Natural killer cell (primary cell): ENCODE data around the gene TRPC6. TPM values are rescaled to one million over a fixed set of nuclear protein-coding genes. Genes with fewer than 3 reads are reported as not detected.

Source experiments
- ATAC-seq, 3 donors: fragments of 150-1000 bp in 2 of 3; fragments of 200-7000 bp in 1 of 3; cut with Tn5 transposase; 1 replicate in 1 of 3; 2 replicates in 2 of 3; pipeline ENCODE4 v1.10.0; 2021; ENCODE audit warnings: mild to moderate bottlenecking in 2 of 3, moderate library complexity in 2 of 3
- DNase-seq, 2 donors: peaks; one replicate each; pipeline versions ENCODE4 v3.0.0 to v3.0.0-alpha.2; 2013 to 2021; ENCODE audit warnings: mixed read lengths in 1 of 2
- H3K27ac ChIP-seq: one replicate; pipeline ENCODE4 v1.5.1; 2013; ENCODE audit warnings: mild to moderate bottlenecking, low read length
- H3K27me3 ChIP-seq: one replicate; pipeline ENCODE4 v1.6.1; 2013; ENCODE audit warnings: low read length; ENCODE audit not compliant: control insufficient read depth, insufficient read depth
- H3K36me3 ChIP-seq: one replicate; pipeline ENCODE4 v1.6.1; 2013; ENCODE audit warnings: low read length; ENCODE audit not compliant: control insufficient read depth, insufficient read depth
- H3K4me1 ChIP-seq: one replicate; pipeline ENCODE4 v1.6.1; 2013; ENCODE audit warnings: low read length; ENCODE audit not compliant: control insufficient read depth, insufficient read depth
- H3K4me3 ChIP-seq: one replicate; pipeline ENCODE4 v1.5.1; 2013; ENCODE audit warnings: low read length
- H3K9me3 ChIP-seq: one replicate; pipeline ENCODE4 v1.6.1; 2013; ENCODE audit warnings: low read length; ENCODE audit not compliant: control insufficient read depth, insufficient read depth
- H3K27ac Mint-ChIP-seq, 2 donors: one replicate each; pipeline ENCODE4 v1.8.0; 2022; ENCODE audit warnings: mild to moderate bottlenecking in 2 of 2, mixed read lengths in 2 of 2, moderate library complexity in 1 of 2
- H3K27me3 Mint-ChIP-seq, 2 donors: one replicate each; pipeline ENCODE4 v1.8.0; 2022; ENCODE audit warnings: low read depth in 2 of 2, mixed read lengths in 2 of 2
- H3K36me3 Mint-ChIP-seq: one replicate; pipeline ENCODE4 v1.8.0; 2022; ENCODE audit warnings: mixed read lengths
- H3K4me1 Mint-ChIP-seq, 2 donors: one replicate each; pipeline ENCODE4 v1.8.0; 2022; ENCODE audit warnings: mixed read lengths in 2 of 2
- H3K4me3 Mint-ChIP-seq: one replicate; pipeline ENCODE4 v1.8.0; 2022; ENCODE audit warnings: mild to moderate bottlenecking, moderate library complexity, mixed read lengths
- H3K9me3 Mint-ChIP-seq, 2 donors: one replicate each; pipeline ENCODE4 v1.8.0; 2022; ENCODE audit warnings: mixed read lengths in 2 of 2
- CTCF ChIP-seq: fragments of 200-600 bp; IDR thresholded peaks from one replicate; pipeline ENCODE4 v1.8.0; 2022; ENCODE audit warnings: antibody characterized with exemption
- WGBS: methylation state at CpG from one replicate; pipeline ENCODE4 v1.1.7; 2013; ENCODE audit warnings: missing lambda C conversion rate; ENCODE audit not compliant: insufficient coverage; 5-methylcytosine and 5-hydroxymethylcytosine counted together
- intact Hi-C: fragments of 100-400 bp; cut with micrococcal nuclease; formaldehyde crosslinking; loops from one replicate; pipeline ENCODE4 v1.14.2; 2022
- total RNA-seq, 4 donors: library from RNA; stranded (reverse); fragments of 120-200 nt in 1 of 4; gene quantifications; one replicate each; pipeline versions ENCODE4 v1.2.3 to v1.2.4, GENCODE V29; 2013 to 2022

TRPC6 gene
- total RNA-seq, 3 donors from 2014 or later (not counting 1 experiment from before 2014, with no cell fraction given) = 0.09 to 0.15 TPM; not detected in 1

- 86% methylated on average over 5 of the region's 5 CpGs for WGBS
- Mint-ChIP-seq H3K4me1 (no peaks in the 10 kb centered on the region), H3K27ac (no peak overlapping the region), H3K27me3 (no peaks in the 10 kb centered on the region), H3K9me3 (peaks cover 4 to 5% of the 10 kb centered on the region in 2 donors), H3K36me3 (no peaks in the 10 kb centered on the region), H3K4me3 (no peak overlapping the region)
- intact Hi-C loops = no loop called here
- TF ChIP-seq CTCF = no peak
- DNase-seq = no peak
- Histone ChIP-seq H3K27me3 (no peaks in the 10 kb centered on the region), H3K9me3 (no peaks in the 10 kb centered on the region), H3K4me1 (no peaks in the 10 kb centered on the region), H3K27ac (no peak overlapping the region), H3K36me3 (no peaks in the 10 kb centered on the region), H3K4me3 (no peak overlapping the region)
- no peak for ATAC-seq
Observed at GRCh38 chr11:101448881-101449442, 134.8 kb downstream of the TRPC6 start.

DNA sequence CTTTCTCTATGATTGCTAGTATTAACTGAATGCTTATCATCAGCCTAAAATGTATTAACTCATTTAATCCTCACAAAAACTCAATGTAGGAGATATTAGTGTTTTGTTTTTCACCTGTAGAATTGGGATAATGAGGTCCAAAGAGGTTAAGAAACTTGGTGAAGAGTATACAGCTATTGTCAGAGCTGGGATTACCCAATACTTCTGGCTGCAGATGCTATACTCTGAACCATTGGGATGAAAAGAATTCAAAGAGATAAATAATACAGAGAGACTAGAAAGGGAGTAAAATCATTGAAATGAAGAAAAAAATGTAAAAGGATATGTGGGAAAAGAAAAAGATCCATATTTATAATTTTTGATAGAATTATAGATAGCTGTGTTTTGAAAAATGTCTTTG, 137.1 kb downstream of the TRPC6 start:
- H3K9me3 ChIP-seq = no peaks in the 10 kb centered on the region
- Mint-ChIP-seq H3K4me1 (no peaks in the 10 kb centered on the region), H3K27ac (no peak overlapping the region), H3K4me3 (no peak overlapping the region), H3K27me3 (no peaks in the 10 kb centered on the region), H3K9me3 (peaks cover 3 to 4% of the 10 kb centered on the region in 2 donors), H3K36me3 (no peaks in the 10 kb centered on the region)
- no peak for DNase-seq
- ATAC-seq = no peak
- no peak overlapping the region for H3K4me3 ChIP-seq
- no peaks in the 10 kb centered on the region for H3K4me1 ChIP-seq
- no peak for TF ChIP-seq CTCF
- H3K27me3 ChIP-seq = no peaks in the 10 kb centered on the region
- no peaks in the 10 kb centered on the region for H3K36me3 ChIP-seq
- intact Hi-C loops = no loop called here
- no peak overlapping the region for H3K27ac ChIP-seq

GRCh38 chr11:101446238-101446637, 137.6 kb downstream of the TRPC6 start:
- H3K36me3 ChIP-seq = no peaks in the 10 kb centered on the region
- TF ChIP-seq CTCF = no peak
- H3K27ac ChIP-seq = no peak overlapping the region
- no peaks in the 10 kb centered on the region for H3K27me3 ChIP-seq
- no peak for ATAC-seq
- no peaks in the 10 kb centered on the region for H3K4me1 ChIP-seq
- Mint-ChIP-seq H3K4me1 (no peaks in the 10 kb centered on the region), H3K27ac (no peak overlapping the region), H3K4me3 (no peak overlapping the region), H3K36me3 (no peaks in the 10 kb centered on the region), H3K27me3 (no peaks in the 10 kb centered on the region), H3K9me3 (peaks cover 3 to 4% of the 10 kb centered on the region in 2 donors)
- DNase-seq = no peak
- no peak overlapping the region for H3K4me3 ChIP-seq
- intact Hi-C loops = no loop called here
- no peaks in the 10 kb centered on the region for H3K9me3 ChIP-seq
- WGBS = 100% methylated on average over 1 of the region's 1 CpG

DNA sequence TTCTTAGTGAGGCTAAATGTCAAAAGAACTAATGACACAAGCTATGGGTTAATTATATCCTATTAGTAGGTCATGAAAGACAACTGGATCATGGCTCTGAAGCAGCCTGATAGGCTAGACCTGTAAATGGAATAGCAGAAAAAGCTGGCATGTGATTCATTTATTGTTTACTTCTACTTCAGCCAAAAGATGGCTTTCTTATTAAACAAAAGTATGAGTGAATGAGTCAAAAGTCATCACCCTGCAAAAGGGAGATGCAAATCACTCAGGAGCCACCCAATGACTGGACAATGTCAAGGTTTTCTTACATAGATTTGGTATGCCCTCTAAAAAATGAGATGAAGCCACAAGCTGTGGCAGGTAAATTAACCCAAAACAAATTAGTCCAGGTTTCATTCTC, 138.0 kb downstream of the TRPC6 start:
- H3K4me3 Mint-ChIP-seq = no peak overlapping the region
- no peaks in the 10 kb centered on the region for H3K36me3 Mint-ChIP-seq
- H3K27me3 Mint-ChIP-seq = no peaks in the 10 kb centered on the region
- Histone ChIP-seq H3K9me3 (no peaks in the 10 kb centered on the region), H3K27ac (no peak overlapping the region), H3K4me1 (no peaks in the 10 kb centered on the region), H3K36me3 (no peaks in the 10 kb centered on the region), H3K4me3 (no peak overlapping the region), H3K27me3 (no peaks in the 10 kb centered on the region)
- H3K27ac Mint-ChIP-seq = no peak overlapping the region
- TF ChIP-seq CTCF = no peak
- intact Hi-C loops = no loop called here
- H3K4me1 Mint-ChIP-seq = no peaks in the 10 kb centered on the region
- peaks cover 4 to 5% of the 10 kb centered on the region in 2 donors for H3K9me3 Mint-ChIP-seq
- DNase-seq (no peak), ATAC-seq (no peak)
